SK-N-SH treated with all-trans-retinoic acid at 6 μM for 48 hours (cell line): ENCODE data around the gene THSD4.

Source experiments
- ARNTL ChIP-seq: fragments of 450-650 bp; formaldehyde crosslinking; IDR thresholded peaks from 2 replicates; pipeline ENCODE4 v1.5.0; 2020; ENCODE audit warnings: low read depth, mild to moderate bottlenecking, moderate library complexity, borderline replicate concordance
- ISL1 ChIP-seq: fragments of 250-450 bp; sonication (Bioruptor Pico); IDR thresholded peaks from 2 replicates; pipeline ENCODE4 v2.1.2; 2022; ENCODE audit warnings: mild to moderate bottlenecking, moderate library complexity
- RARB ChIP-seq: fragments of 250-450 bp; sonication (Bioruptor Pico); IDR thresholded peaks from 2 replicates; pipeline ENCODE4 v1.8.0; 2021; ENCODE audit warnings: mild to moderate bottlenecking, moderate library complexity
- TCF4 ChIP-seq: fragments of 250-450 bp; sonication (Bioruptor Pico); IDR thresholded peaks from 2 replicates; pipeline ENCODE4 v1.8.0; 2021; ENCODE audit warnings: mild to moderate bottlenecking, moderate library complexity, borderline replicate concordance
- ZNF8 ChIP-seq: fragments of 450-650 bp; formaldehyde crosslinking; IDR thresholded peaks from 2 replicates; pipeline ENCODE4 v1.5.0; 2020; ENCODE audit warnings: mild to moderate bottlenecking, moderate library complexity
- TF ChIP-seq, protein P1 (sequence below): fragments of 250-450 bp; sonication (Bioruptor Pico); IDR thresholded peaks from 2 replicates; pipeline ENCODE4 v1.8.0; 2020; ENCODE audit warnings: mild to moderate bottlenecking, moderate library complexity, borderline replicate concordance
- TF ChIP-seq, protein P2 (sequence below): fragments of 250-450 bp; sonication (Bioruptor Pico); IDR thresholded peaks from 2 replicates; pipeline ENCODE4 v1.5.0; 2020; ENCODE audit warnings: mild to moderate bottlenecking, moderate library complexity
- TF ChIP-seq, protein P3 (sequence below): fragments of 250-450 bp; sonication (Bioruptor Pico); IDR thresholded peaks from 2 replicates; pipeline ENCODE4 v1.5.1; 2020; ENCODE audit warnings: low read depth, mild to moderate bottlenecking, moderate library complexity

DNA sequence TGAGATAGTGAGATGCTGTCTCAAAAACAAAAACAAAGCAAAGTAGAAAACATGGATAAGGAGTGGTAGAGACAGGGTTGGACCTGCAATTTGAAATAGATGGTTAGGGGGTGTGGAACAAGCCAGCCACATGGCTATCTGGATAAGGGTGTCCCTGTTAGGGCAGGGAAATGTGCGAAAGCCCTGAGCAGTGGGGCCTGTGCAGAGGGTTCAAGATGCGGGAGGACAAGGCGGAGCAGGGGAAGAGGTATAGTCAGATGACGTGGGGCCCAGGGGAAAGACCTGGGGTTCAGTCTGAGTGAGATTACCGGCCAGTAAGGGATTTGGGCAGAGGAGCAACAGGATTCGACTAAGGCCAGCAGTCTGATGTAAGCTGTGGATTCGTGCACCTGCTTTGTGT is 676.7 kb downstream of the THSD4 start:
- TF ChIP-seq RARB (CRISPR knock-in tag), result no peak
- TF ChIP-seq, protein P1, sequence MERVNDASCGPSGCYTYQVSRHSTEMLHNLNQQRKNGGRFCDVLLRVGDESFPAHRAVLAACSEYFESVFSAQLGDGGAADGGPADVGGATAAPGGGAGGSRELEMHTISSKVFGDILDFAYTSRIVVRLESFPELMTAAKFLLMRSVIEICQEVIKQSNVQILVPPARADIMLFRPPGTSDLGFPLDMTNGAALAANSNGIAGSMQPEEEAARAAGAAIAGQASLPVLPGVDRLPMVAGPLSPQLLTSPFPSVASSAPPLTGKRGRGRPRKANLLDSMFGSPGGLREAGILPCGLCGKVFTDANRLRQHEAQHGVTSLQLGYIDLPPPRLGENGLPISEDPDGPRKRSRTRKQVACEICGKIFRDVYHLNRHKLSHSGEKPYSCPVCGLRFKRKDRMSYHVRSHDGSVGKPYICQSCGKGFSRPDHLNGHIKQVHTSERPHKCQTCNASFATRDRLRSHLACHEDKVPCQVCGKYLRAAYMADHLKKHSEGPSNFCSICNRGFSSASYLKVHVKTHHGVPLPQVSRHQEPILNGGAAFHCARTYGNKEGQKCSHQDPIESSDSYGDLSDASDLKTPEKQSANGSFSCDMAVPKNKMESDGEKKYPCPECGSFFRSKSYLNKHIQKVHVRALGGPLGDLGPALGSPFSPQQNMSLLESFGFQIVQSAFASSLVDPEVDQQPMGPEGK, result no peak
- TF ChIP-seq ARNTL (CRISPR knock-in tag), result no peak
- TF ChIP-seq, protein P2, sequence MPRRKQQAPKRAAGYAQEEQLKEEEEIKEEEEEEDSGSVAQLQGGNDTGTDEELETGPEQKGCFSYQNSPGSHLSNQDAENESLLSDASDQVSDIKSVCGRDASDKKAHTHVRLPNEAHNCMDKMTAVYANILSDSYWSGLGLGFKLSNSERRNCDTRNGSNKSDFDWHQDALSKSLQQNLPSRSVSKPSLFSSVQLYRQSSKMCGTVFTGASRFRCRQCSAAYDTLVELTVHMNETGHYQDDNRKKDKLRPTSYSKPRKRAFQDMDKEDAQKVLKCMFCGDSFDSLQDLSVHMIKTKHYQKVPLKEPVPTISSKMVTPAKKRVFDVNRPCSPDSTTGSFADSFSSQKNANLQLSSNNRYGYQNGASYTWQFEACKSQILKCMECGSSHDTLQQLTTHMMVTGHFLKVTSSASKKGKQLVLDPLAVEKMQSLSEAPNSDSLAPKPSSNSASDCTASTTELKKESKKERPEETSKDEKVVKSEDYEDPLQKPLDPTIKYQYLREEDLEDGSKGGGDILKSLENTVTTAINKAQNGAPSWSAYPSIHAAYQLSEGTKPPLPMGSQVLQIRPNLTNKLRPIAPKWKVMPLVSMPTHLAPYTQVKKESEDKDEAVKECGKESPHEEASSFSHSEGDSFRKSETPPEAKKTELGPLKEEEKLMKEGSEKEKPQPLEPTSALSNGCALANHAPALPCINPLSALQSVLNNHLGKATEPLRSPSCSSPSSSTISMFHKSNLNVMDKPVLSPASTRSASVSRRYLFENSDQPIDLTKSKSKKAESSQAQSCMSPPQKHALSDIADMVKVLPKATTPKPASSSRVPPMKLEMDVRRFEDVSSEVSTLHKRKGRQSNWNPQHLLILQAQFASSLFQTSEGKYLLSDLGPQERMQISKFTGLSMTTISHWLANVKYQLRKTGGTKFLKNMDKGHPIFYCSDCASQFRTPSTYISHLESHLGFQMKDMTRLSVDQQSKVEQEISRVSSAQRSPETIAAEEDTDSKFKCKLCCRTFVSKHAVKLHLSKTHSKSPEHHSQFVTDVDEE (CRISPR knock-in tag), result no peak
- TF ChIP-seq TCF4 (CRISPR knock-in tag), result no peak
- no peak for TF ChIP-seq ISL1 (CRISPR knock-in tag)
- TF ChIP-seq ZNF8, result no peak
- TF ChIP-seq, protein P3, sequence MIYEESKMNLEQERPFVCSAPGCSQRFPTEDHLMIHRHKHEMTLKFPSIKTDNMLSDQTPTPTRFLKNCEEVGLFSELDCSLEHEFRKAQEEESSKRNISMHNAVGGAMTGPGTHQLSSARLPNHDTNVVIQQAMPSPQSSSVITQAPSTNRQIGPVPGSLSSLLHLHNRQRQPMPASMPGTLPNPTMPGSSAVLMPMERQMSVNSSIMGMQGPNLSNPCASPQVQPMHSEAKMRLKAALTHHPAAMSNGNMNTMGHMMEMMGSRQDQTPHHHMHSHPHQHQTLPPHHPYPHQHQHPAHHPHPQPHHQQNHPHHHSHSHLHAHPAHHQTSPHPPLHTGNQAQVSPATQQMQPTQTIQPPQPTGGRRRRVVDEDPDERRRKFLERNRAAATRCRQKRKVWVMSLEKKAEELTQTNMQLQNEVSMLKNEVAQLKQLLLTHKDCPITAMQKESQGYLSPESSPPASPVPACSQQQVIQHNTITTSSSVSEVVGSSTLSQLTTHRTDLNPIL, result no peak
